Stomach (tissue), 9 donors: ENCODE measurements around the gene IGFALS. TPM values are rescaled to one million over a fixed set of nuclear protein-coding genes. Genes with fewer than 3 reads are reported as not detected.

Experiments
- DNase-seq, 2 donors: peaks; one replicate each; pipeline versions ENCODE4 v3.0.0 to v3.0.0-alpha.2; 2013 to 2019
- H3K27ac ChIP-seq, 5 donors: fragments of 200-600 bp in 4 of 5; sonication (generic) in 4 of 5; one replicate each; pipeline ENCODE4 v1.5.1; 2013 to 2019; ENCODE audit warnings: mild to moderate bottlenecking in 1 of 5, moderate library complexity in 1 of 5
- H3K27me3 ChIP-seq, 3 donors: fragments of 200-600 bp; sonication (generic); one replicate each; pipeline ENCODE4 v1.5.1; 2017 to 2019; ENCODE audit warnings: mixed run types in 1 of 3
- H3K36me3 ChIP-seq, 4 donors: fragments of 200-600 bp; sonication (generic); 1 replicate in 3 of 4; 2 replicates in 1 of 4; pipeline ENCODE4 v1.5.1; 2016 to 2019
- H3K4me1 ChIP-seq, 4 donors: fragments of 200-600 bp; sonication (generic); one replicate each; pipeline ENCODE4 v1.5.1; 2016 to 2019
- H3K4me3 ChIP-seq, 4 donors: fragments of 200-600 bp; sonication (generic) in 3 of 4; one replicate each; pipeline ENCODE4 v1.5.1; 2016 to 2019; ENCODE audit warnings: mild to moderate bottlenecking in 1 of 4
- H3K9me3 ChIP-seq, 4 donors: fragments of 200-600 bp; sonication (generic); one replicate each; pipeline ENCODE4 v1.5.1; 2016 to 2019
- CTCF ChIP-seq, 7 experiments: fragments of 450-650 bp in 4 of 7; fragments of 200-600 bp in 3 of 7; sonication (generic) in 3 of 7; IDR thresholded peaks; one replicate each; pipeline ENCODE4 v1.5.1; 2016 to 2019; ENCODE audit warnings: antibody characterized with exemption in 7 of 7, control low read depth in 2 of 7, mild to moderate bottlenecking in 1 of 7
- EP300 ChIP-seq: sonication (generic); formaldehyde crosslinking; IDR thresholded peaks from one replicate; pipeline ENCODE4 v1.6.1; 2017; ENCODE audit warnings: antibody characterized with exemption
- POLR2A ChIP-seq, 4 donors: fragments of 450-650 bp; IDR thresholded peaks; one replicate each; pipeline ENCODE4 v1.6.1; 2016; ENCODE audit warnings: antibody characterized with exemption in 4 of 4, control low read depth in 2 of 4, mild to moderate bottlenecking in 1 of 4, moderate library complexity in 1 of 4
- POLR2AphosphoS5 ChIP-seq, 3 donors: sonication (generic); formaldehyde crosslinking; IDR thresholded peaks; one replicate each; pipeline ENCODE4 v1.6.1; 2016; ENCODE audit warnings: antibody characterized with exemption in 3 of 3
- WGBS, 5 donors: extraction: QIAGEN DNeasy Blood & Tissue Kit in 3 of 5; methylation state at CpG; one replicate each; pipeline versions ENCODE4 v1.1.5 to v1.1.7; 2013 to 2018; 5-methylcytosine and 5-hydroxymethylcytosine counted together
- intact Hi-C: fragments of 100-400 bp; cut with DNase I; formaldehyde crosslinking; loops from one replicate; pipeline ENCODE4 v1.15.1; 2023; ENCODE audit warnings: low total_unique reads
- polyA plus RNA-seq, 3 donors: library from polyadenylated mRNA; stranded (reverse); fragments of 200-250 nt; gene quantifications; one replicate each; pipeline ENCODE4 v1.2.3, GENCODE V29; 2013
- total RNA-seq, 5 donors: library from RNA; depleted of rRNA; stranded (reverse); fragments of >200 nt; gene quantifications; one replicate each; pipeline versions ENCODE4 v1.1.0 to v1.2.3, GENCODE V29; 2014 to 2016
- donor health status: healthy with polysubstance abuse.
- donor health status: Bipolar disorder and iron deficiency.
- donor health status: healthy.

IGFALS gene
- total and polyA plus RNA-seq, 8 donors, result 2.4 to 24.6 (median 7.1) TPM; not detected in 1

GRCh38 chr16:1810106-1810505, 16.6 kb upstream of the IGFALS start:
- no peak overlapping the region for H3K27ac ChIP-seq
- H3K36me3 ChIP-seq, result peaks cover 24 to 78% (median 64%) of the 10 kb centered on the region in 4 donors
- H3K27me3 ChIP-seq, result no peaks in the 10 kb centered on the region
- intact Hi-C loops, result no loop called here
- DNase-seq, result no peak
- no peaks in the 10 kb centered on the region for H3K9me3 ChIP-seq
- WGBS, 5 donors, result 92 to 96% (median 95%) methylated on average over 14 to 16 of the region's 16 CpGs
- H3K4me3 ChIP-seq, result no peak overlapping the region
- peaks cover 0 to 12% (median 10%) of the 10 kb centered on the region in 4 donors for H3K4me1 ChIP-seq
- no peak for TF ChIP-seq EP300
- TF ChIP-seq POLR2A (IDR thresholded peaks at IDR 0.05), result no peak
- no peak for TF ChIP-seq POLR2AphosphoS5 (IDR thresholded peaks at IDR 0.05)
- TF ChIP-seq CTCF (IDR thresholded peaks at IDR 0.05), result no peak

- 44 to 82% (median 63%) methylated on average over 23 to 28 of the region's 28 CpGs for WGBS, 5 donors
- H3K36me3 ChIP-seq, result peaks cover 24 to 76% (median 60%) of the 10 kb centered on the region in 4 donors
- DNase-seq, result no peak
Observed at GRCh38 chr16:1809281-1809801, 15.8 kb upstream of the IGFALS start.

GRCh38 chr16:1808691-1809090, 15.2 kb upstream of the IGFALS start:
- Histone ChIP-seq H3K36me3 (peaks cover 24 to 73% (median 56%) of the 10 kb centered on the region in 4 donors), H3K27ac (no peak overlapping the region), H3K4me1 (peaks cover 0 to 12% (median 10%) of the 10 kb centered on the region in 4 donors), H3K27me3 (no peaks in the 10 kb centered on the region), H3K9me3 (no peaks in the 10 kb centered on the region), H3K4me3 (no peak overlapping the region)
- intact Hi-C loops, result no loop called here
- TF ChIP-seq POLR2A (IDR thresholded peaks at IDR 0.05), result no peak
- TF ChIP-seq EP300, result no peak
- no peak for TF ChIP-seq CTCF (IDR thresholded peaks at IDR 0.05)
- no peak for TF ChIP-seq POLR2AphosphoS5 (IDR thresholded peaks at IDR 0.05)
- DNase-seq, result no peak
- WGBS, 5 donors, result 74 to 88% (median 81%) methylated on average over 14 to 18 of the region's 18 CpGs

More at GRCh38 chr16:1809281-1809801, 15.8 kb upstream of the IGFALS start:
- TF ChIP-seq CTCF (IDR thresholded peaks at IDR 0.05) (no peak), EP300 (no peak), POLR2AphosphoS5 (IDR thresholded peaks at IDR 0.05) (no peak), POLR2A (IDR thresholded peaks at IDR 0.05) (no peak)
- no peak overlapping the region for H3K4me3 ChIP-seq
- peaks cover 0 to 12% (median 10%) of the 10 kb centered on the region in 4 donors for H3K4me1 ChIP-seq
- H3K27me3 ChIP-seq, result no peaks in the 10 kb centered on the region
- H3K27ac ChIP-seq, result no peak overlapping the region
- intact Hi-C loops, result no loop called here
- H3K9me3 ChIP-seq, result no peaks in the 10 kb centered on the region

- Histone ChIP-seq H3K27ac (no peak overlapping the region), H3K36me3 (peaks cover 24 to 67% (median 53%) of the 10 kb centered on the region in 4 donors), H3K4me1 (peaks cover 0 to 7% (median 4%) of the 10 kb centered on the region in 4 donors), H3K27me3 (no peaks in the 10 kb centered on the region), H3K9me3 (no peaks in the 10 kb centered on the region), H3K4me3 (no peak overlapping the region)
- no peak for DNase-seq
- intact Hi-C loops, result no loop called here
- WGBS, 5 donors, result 83 to 92% (median 88%) methylated on average over 8 to 10 of the region's 10 CpGs
- TF ChIP-seq EP300 (no peak), CTCF (IDR thresholded peaks at IDR 0.05) (no peak), POLR2A (IDR thresholded peaks at IDR 0.05) (no peak), POLR2AphosphoS5 (IDR thresholded peaks at IDR 0.05) (no peak)
Observed at GRCh38 chr16:1807626-1808025, 14.1 kb upstream of the IGFALS start.
